HG02759 (cell line): ENCODE data around the gene SH3RF1.
A peak's percentile ranks its signal among the peaks of the same experiment; 100 is the strongest.
"Not testable (repeated sequence)": the region's sequence is repeated elsewhere in the genome, so short reads cannot be mapped to it uniquely, and the experiment has no call there.

Experiments
- ATAC-seq: cut with Tn5 transposase; IDR thresholded peaks from one replicate; pipeline ENCODE4 v1.9.1; 2021; ENCODE audit warnings: mild to moderate bottlenecking, moderate library complexity; ENCODE audit not compliant: unreplicated experiment

SH3RF1 gene

GRCh38 chr4:169202145-169202699 is 68.5 kb downstream of the SH3RF1 start:
- peak; percentile 60 for ATAC-seq

GRCh38 chr4:169201222-169202144 is 69.3 kb downstream of the SH3RF1 start:
- ATAC-seq = peak; percentile 29

GRCh38 chr4:169200361-169201030 is 70.3 kb downstream of the SH3RF1 start:
- ATAC-seq = no peak

GRCh38 chr4:169199184-169199583 is 71.6 kb downstream of the SH3RF1 start:
- ATAC-seq = no peak

GRCh38 chr4:169198167-169198566 is 72.6 kb downstream of the SH3RF1 start:
- ATAC-seq = no peak

GRCh38 chr4:169197206-169197605 is 73.5 kb downstream of the SH3RF1 start:
- ATAC-seq = not testable (repeated sequence)

GRCh38 chr4:169195032-169195431 is 75.7 kb downstream of the SH3RF1 start:
- no peak for ATAC-seq

GRCh38 chr4:169189968-169190367 is 80.8 kb downstream of the SH3RF1 start:
- not testable (repeated sequence) for ATAC-seq

GRCh38 chr4:169189372-169189771 is 81.4 kb downstream of the SH3RF1 start:
- peak; percentile 90 for ATAC-seq

- ATAC-seq = no peak
Observed at GRCh38 chr4:169188204-169188603, 82.6 kb downstream of the SH3RF1 start.

- ATAC-seq = no peak
Observed at GRCh38 chr4:169185133-169185956, 85.4 kb downstream of the SH3RF1 start.

GRCh38 chr4:169184686-169185085 is 86.1 kb downstream of the SH3RF1 start:
- no peak for ATAC-seq

- ATAC-seq = no peak
Observed at GRCh38 chr4:169184236-169184635, 86.5 kb downstream of the SH3RF1 start.

- ATAC-seq = no peak
Observed at GRCh38 chr4:169183581-169183980, 87.2 kb downstream of the SH3RF1 start.

GRCh38 chr4:169179609-169180521 is 90.9 kb downstream of the SH3RF1 start:
- ATAC-seq = no peak

GRCh38 chr4:169178092-169178491 is 92.7 kb downstream of the SH3RF1 start:
- ATAC-seq = not testable (repeated sequence)

GRCh38 chr4:169175476-169175875 is 95.3 kb downstream of the SH3RF1 start:
- no peak for ATAC-seq

GRCh38 chr4:169175035-169175434 is 95.7 kb downstream of the SH3RF1 start:
- ATAC-seq = no peak

GRCh38 chr4:169174247-169174646 is 96.5 kb downstream of the SH3RF1 start:
- ATAC-seq = no peak
